Esophagus squamous epithelium (tissue), 4 donors: ENCODE data around the gene ATP5F1B.

Experiments used
- CTCF ChIP-seq, 6 experiments: fragments of 450-650 bp in 4 of 6; fragments of 200-600 bp in 2 of 6; sonication (generic) in 2 of 6; IDR thresholded peaks; one replicate each; pipeline ENCODE4 v1.5.1; 2016 to 2019; ENCODE audit warnings: antibody characterized with exemption in 6 of 6, mild to moderate bottlenecking in 4 of 6, moderate library complexity in 4 of 6
- POLR2A ChIP-seq, 4 donors: fragments of 450-650 bp; IDR thresholded peaks; one replicate each; pipeline ENCODE4 v1.6.1; 2017; ENCODE audit warnings: antibody characterized with exemption in 4 of 4, mild to moderate bottlenecking in 4 of 4, moderate library complexity in 3 of 4

GRCh38 chr12:56644654-56645053 is 1.1 kb downstream of the ATP5F1B start:
- TF ChIP-seq CTCF (IDR thresholded peaks at IDR 0.05) (no peak), POLR2A (IDR thresholded peaks at IDR 0.05) (no peak)
